K562 (cell line): ENCODE results near the gene AMZ2. TPM values are rescaled to one million over a fixed set of nuclear protein-coding genes. Genes with fewer than 3 reads are reported as not detected.

Source experiments
- ATAC-seq: fragments of 200-7000 bp; cut with Tn5 transposase; 3 replicates; pipeline ENCODE4 v1.9.1; 2020; ENCODE audit warnings: moderate library complexity
- BruUV-seq: library from RNA; stranded (reverse); fragments of 400-500 nt; replicated peaks from 2 replicates; lab custom pipeline; 2021; lab: Mats Ljungman, UMichigan
- CTCF ChIA-PET: fragments of 300-600 bp; formaldehyde crosslinking; extraction: SDS; loops from one replicate; lab custom pipeline; 2021; ENCODE audit warnings: low intra/inter-chr PET ratio; lab: Yijun Ruan, JAX
- POLR2A ChIA-PET: fragments of 300-600, 350-650 bp; sonication (Branson Sonifier 250); formaldehyde crosslinking; extraction: SDS; loops from one replicate; lab custom pipeline; 2021; ENCODE audit warnings: antibody characterized with exemption, inconsistent platforms; lab: Yijun Ruan, JAX
- DNase-seq, 4 experiments: peaks; one replicate each; pipeline versions ENCODE4 v3.0.0 to v3.0.0-alpha.2; 2011 to 2018; ENCODE audit warnings: low spot score in 3 of 4, mixed read lengths in 3 of 4; ENCODE audit errors: extremely low read depth in 1 of 4
- FAIRE-seq: peaks from 2 replicates; lab custom pipeline; 2011; peaks lifted over from hg19 to GRCh38; lab: Jason Lieb, UNC
- H2AFZ ChIP-seq: 2 replicates; pipeline ENCODE4 v1.6.0; 2011; ENCODE audit warnings: low read depth, low read length, control low read depth, inconsistent platforms
- H3K27ac ChIP-seq: fragments of 200-600 bp; 3 replicates; pipeline ENCODE4 v1.8.0; 2011; ENCODE audit warnings: low read depth, mild to moderate bottlenecking, control low read depth, inconsistent platforms, low read length, moderate library complexity, mixed read lengths; ENCODE audit errors: extremely low read depth
- H3K27me3 ChIP-seq, 2 experiments: fragments of 300-600 bp in 1 of 2; 2 replicates in 1 of 2; 3 replicates in 1 of 2; pipeline versions ENCODE4 v1.6.0 to v1.8.0; 2011; ENCODE audit warnings: inconsistent platforms in 2 of 2, low read length in 2 of 2, mild to moderate bottlenecking in 1 of 2, mixed read lengths in 1 of 2, moderate library complexity in 1 of 2; ENCODE audit not compliant: control insufficient read depth in 2 of 2, insufficient read depth in 2 of 2
- H3K36me3 ChIP-seq: fragments of 300-600 bp; 3 replicates; pipeline ENCODE4 v1.8.0; 2011; ENCODE audit warnings: mild to moderate bottlenecking, low read length, inconsistent platforms; ENCODE audit not compliant: control insufficient read depth, insufficient read depth
- H3K4me1 ChIP-seq, 2 experiments: fragments of 200-600 bp in 1 of 2; replicated peaks in 1 of 2; 2 replicates in 1 of 2; 3 replicates in 1 of 2; pipeline versions ENCODE4 v1.5.1 to v1.8.0; 2011; ENCODE audit warnings: inconsistent platforms in 2 of 2, low read length in 2 of 2, mild to moderate bottlenecking in 1 of 2, mixed read lengths in 1 of 2, moderate library complexity in 1 of 2; ENCODE audit not compliant: control insufficient read depth in 2 of 2, insufficient read depth in 2 of 2
- H3K4me2 ChIP-seq: 2 replicates; pipeline ENCODE4 v1.6.1; 2011; ENCODE audit warnings: low read length, control low read depth, inconsistent platforms, mixed read lengths; ENCODE audit not compliant: insufficient read depth
- H3K4me3 ChIP-seq: fragments of 200-600 bp; sonication (generic), shearing (Covaris generic); 2 replicates; pipeline ENCODE4 v1.5.1; 2016; ENCODE audit warnings: control low read depth, inconsistent platforms
- H3K79me2 ChIP-seq: fragments of 200-600 bp; 3 replicates; pipeline ENCODE4 v1.8.0; 2011; ENCODE audit warnings: low read length, inconsistent platforms; ENCODE audit not compliant: control insufficient read depth, insufficient read depth
- H3K9ac ChIP-seq, 2 experiments: 2 replicates each; pipeline versions ENCODE4 v1.6.0 to v1.6.1; 2011; ENCODE audit warnings: low read depth in 2 of 2, low read length in 2 of 2, control low read depth in 1 of 2, inconsistent platforms in 1 of 2, mild to moderate bottlenecking in 1 of 2, mixed read lengths in 1 of 2; ENCODE audit not compliant: insufficient read depth in 1 of 2
- H3K9me1 ChIP-seq: one replicate; pipeline ENCODE4 v1.6.0; 2011; ENCODE audit warnings: inconsistent platforms, mild to moderate bottlenecking, low read length, moderate library complexity; ENCODE audit not compliant: control insufficient read depth, insufficient read depth
- H3K9me3 ChIP-seq: replicated peaks from 2 replicates; pipeline ENCODE4 v1.5.1; 2011; ENCODE audit warnings: low read depth, low read length, inconsistent platforms; ENCODE audit not compliant: control insufficient read depth, insufficient read depth
- H4K20me1 ChIP-seq: replicated peaks from 2 replicates; pipeline ENCODE4 v1.6.1; 2011; ENCODE audit warnings: low read length, inconsistent platforms, mixed read lengths; ENCODE audit not compliant: control insufficient read depth, insufficient read depth
- CCNT2 ChIP-seq: IDR thresholded peaks from 2 replicates; pipeline ENCODE4 v1.6.1; 2011; ENCODE audit warnings: borderline replicate concordance, low read depth, mild to moderate bottlenecking, moderate library complexity, mixed read lengths, low read length; ENCODE audit not compliant: insufficient read length; ENCODE audit errors: extremely low read depth
- CEBPG ChIP-seq, 3 experiments: fragments of 200-800 bp in 1 of 3; sonication (Bioruptor generic) in 1 of 3; sonication (generic) in 1 of 3; formaldehyde crosslinking in 1 of 3; IDR thresholded peaks in 2 of 3; conservative IDR thresholded peaks in 1 of 3; 2 replicates each; pipeline versions ENCODE4 v1.6.1 to v1.8.0; 2016 to 2022; ENCODE audit warnings: missing compliant biosample characterization in 2 of 3, missing genetic modification characterization in 2 of 3, mild to moderate bottlenecking in 1 of 3, missing genetic modification reagents in 1 of 3
- DNMT1 ChIP-seq: fragments of 450-650 bp; IDR thresholded peaks from 2 replicates; pipeline ENCODE4 v1.6.1; 2016; ENCODE audit warnings: antibody characterized with exemption, mild to moderate bottlenecking
- ELF1 ChIP-seq: fragments of 200-800 bp; sonication (Bioruptor generic); IDR thresholded peaks from 2 replicates; pipeline ENCODE4 v1.6.1; 2016; ENCODE audit warnings: missing genetic modification characterization, missing compliant biosample characterization
- FOXP1 ChIP-seq: sonication (generic); formaldehyde crosslinking; IDR thresholded peaks from 2 replicates; pipeline ENCODE4 v1.8.0; 2022; ENCODE audit warnings: mild to moderate bottlenecking, missing genetic modification reagents
- GATA2 ChIP-seq: sonication (generic); formaldehyde crosslinking; IDR thresholded peaks from 2 replicates; pipeline ENCODE4 v1.4.0; 2020; ENCODE audit warnings: mild to moderate bottlenecking, missing genetic modification reagents
- HES1 ChIP-seq: fragments of 450-650 bp; IDR thresholded peaks from 2 replicates; pipeline ENCODE4 v1.6.1; 2016; ENCODE audit warnings: low read depth, mild to moderate bottlenecking, moderate library complexity
- HIVEP1 ChIP-seq: fragments of 250-450 bp; sonication (Bioruptor Pico); IDR thresholded peaks from 2 replicates; pipeline ENCODE4 v1.4.0; 2020; ENCODE audit warnings: mild to moderate bottlenecking
- KDM4B ChIP-seq, 2 experiments: fragments of 450-650 bp in 1 of 2; sonication (generic) in 1 of 2; IDR thresholded peaks; 2 replicates each; pipeline ENCODE4 v1.6.1; 2016 to 2017; ENCODE audit warnings: borderline replicate concordance in 2 of 2, antibody characterized with exemption in 1 of 2, low read depth in 1 of 2, mild to moderate bottlenecking in 1 of 2
- MED1 ChIP-seq: sonication (generic); formaldehyde crosslinking; IDR thresholded peaks from 2 replicates; pipeline ENCODE4 v1.8.1; 2023; ENCODE audit warnings: missing genetic modification reagents, borderline replicate concordance
- MIER1 ChIP-seq: fragments of 450-650 bp; IDR thresholded peaks from 2 replicates; pipeline ENCODE4 v1.6.1; 2016; ENCODE audit warnings: antibody characterized with exemption, mild to moderate bottlenecking, low read depth
- MXI1 ChIP-seq: IDR thresholded peaks from 2 replicates; pipeline ENCODE4 v1.6.1; 2011; ENCODE audit warnings: low read depth, mild to moderate bottlenecking, improper control_type of control experiment, low read length
- NFE2L1 ChIP-seq: fragments of 450-650 bp; IDR thresholded peaks from 2 replicates; pipeline ENCODE4 v1.6.1; 2016; ENCODE audit warnings: missing genetic modification characterization, low read depth, mild to moderate bottlenecking, missing compliant biosample characterization, moderate library complexity, borderline replicate concordance
- SIN3A ChIP-seq, 2 experiments: fragments of 150-350 bp in 1 of 2; IDR thresholded peaks; 2 replicates each; pipeline ENCODE4 v1.6.1; 2011 to 2016; ENCODE audit warnings: borderline replicate concordance in 2 of 2, low read depth in 2 of 2, low read length in 2 of 2, mild to moderate bottlenecking in 2 of 2, moderate library complexity in 2 of 2; ENCODE audit not compliant: control insufficient read depth in 1 of 2
- ZNF3 ChIP-seq: fragments of 250-450 bp; sonication (Bioruptor Pico); IDR thresholded peaks from 2 replicates; pipeline ENCODE4 v1.5.0; 2021; ENCODE audit warnings: mild to moderate bottlenecking, moderate library complexity
- ZNF436 ChIP-seq: fragments of 250-450, 450-650 bp; sonication (Bioruptor Pico); formaldehyde crosslinking; IDR thresholded peaks from 2 replicates; pipeline ENCODE4 v1.7.0; 2020; ENCODE audit warnings: mild to moderate bottlenecking
- WGBS: fragments of 100-300 bp; shearing (Covaris generic); methylation state at CpG from one replicate; pipeline ENCODE4 v1.1.6; 2016; ENCODE audit warnings: low coverage, mixed read lengths; ENCODE audit not compliant: insufficient coverage; ENCODE audit errors: missing lambda C conversion rate; 5-methylcytosine and 5-hydroxymethylcytosine counted together
- in situ Hi-C: fragments of 300-500 bp; cut with MboI; formaldehyde crosslinking; loops from 4 replicates; pipeline ENCODE4 v1.15.0; 2018; ENCODE audit warnings: inconsistent platforms, mixed read lengths
- intact Hi-C: fragments of 100-400 bp; cut with micrococcal nuclease; formaldehyde crosslinking; loops from 2 replicates; pipeline ENCODE4 v1.14.2; 2022
- polyA plus RNA-seq, 8 experiments: library from polyadenylated mRNA; depleted of rRNA in 4 of 8; stranded (reverse) in 5 of 8; unstranded in 3 of 8; fragments of >200 nt; fragmentation: Nextera tagmentation in 2 of 8; fragmentation: Illumina TruSeq in 1 of 8; extraction: Ambion mirVana in 2 of 8; extraction: Trizol in 1 of 8; gene quantifications; 2 replicates each; pipeline versions ENCODE4 v1.2.1 to v1.2.3, GENCODE V29; 2011 to 2014; ENCODE audit warnings: inconsistent platforms in 1 of 8, missing spikeins in 1 of 8
- total RNA-seq, 7 experiments: library from RNA; depleted of rRNA in 6 of 7; stranded (reverse); fragments of >200 nt in 6 of 7; fragmentation: Illumina TruSeq in 2 of 7; extraction: Trizol in 2 of 7; gene quantifications; 2 replicates each; pipeline versions ENCODE4 v1.2.1 to v1.2.3, GENCODE V29; 2011 to 2021; ENCODE audit warnings: low replicate concordance in 1 of 7
- TF ChIP-seq, protein P1 (sequence below): fragments of 250-450 bp; sonication (Bioruptor Pico); IDR thresholded peaks from 2 replicates; pipeline ENCODE4 v1.6.1; 2021; ENCODE audit warnings: mild to moderate bottlenecking
- TF ChIP-seq, protein P2 (sequence below): fragments of 250-450 bp; sonication (Bioruptor Pico); IDR thresholded peaks from 2 replicates; pipeline ENCODE4 v1.8.0; 2021; ENCODE audit warnings: borderline replicate concordance, mild to moderate bottlenecking, moderate library complexity; ENCODE audit not compliant: poor library complexity, severe bottlenecking

Gene AMZ2
- total and polyA plus RNA-seq, 9 of the 15 experiments (the other 6 are each of a cell fraction or from before 2014, with no cell fraction given): 22.6 to 92.2 (median 52.6) TPM

DNA sequence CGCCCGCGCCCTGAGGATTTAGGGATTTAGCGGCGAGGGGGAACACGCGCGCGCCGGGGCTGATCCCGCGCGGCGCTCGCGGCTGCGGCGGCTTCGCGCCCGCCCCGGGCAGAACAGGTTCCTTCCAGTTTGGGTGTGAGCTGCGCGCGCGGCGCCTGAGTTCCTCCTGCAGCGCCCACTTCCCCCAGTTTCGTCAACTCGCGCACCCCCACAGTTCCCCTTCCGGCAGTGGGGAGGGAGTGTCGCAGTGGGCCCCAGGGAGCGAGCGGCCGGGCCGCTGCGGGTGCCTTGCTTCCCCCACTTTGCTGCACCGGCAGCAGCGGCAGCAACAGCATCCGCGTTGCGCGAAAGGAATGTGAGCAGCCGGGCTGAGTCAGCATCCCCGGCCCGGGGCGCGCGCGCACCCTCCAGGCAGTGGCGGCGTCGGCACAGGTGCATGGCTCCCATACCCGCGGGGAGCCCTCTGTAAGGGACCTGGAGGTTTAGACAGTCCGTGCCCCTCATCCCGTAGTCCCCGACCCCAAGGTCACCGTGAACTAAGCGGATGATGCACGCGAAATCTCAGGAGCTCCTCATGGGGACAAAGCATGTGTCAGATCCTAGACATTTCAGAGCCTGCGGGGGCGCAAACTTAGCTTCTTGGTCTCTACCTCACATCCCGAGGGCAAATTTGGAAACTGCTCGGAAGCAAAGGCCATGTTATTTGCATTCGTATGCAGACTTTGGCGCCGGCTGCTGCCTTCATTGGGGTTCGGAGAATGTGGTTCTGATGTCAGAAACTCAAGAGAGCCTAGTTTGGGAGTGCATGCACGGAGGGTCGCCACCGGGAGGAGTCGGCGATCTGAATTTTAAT is 44.2 kb downstream of the AMZ2 start (continued):
- no peak for TF ChIP-seq MED1 (CRISPR knock-in tag)
- no peak for TF ChIP-seq SIN3A (IDR thresholded peaks at IDR 0.05; ENCODE audit: borderline replicate concordance in 2 of 2, control insufficient read depth in 1 of 2, low read depth in 2 of 2, low read length in 2 of 2)
- TF ChIP-seq CEBPG (CRISPR knock-in tag; IDR thresholded peaks at IDR 0.05): no peak
- no peak for TF ChIP-seq CEBPG (tag; conservative IDR thresholded peaks at IDR 0.05 in 1 of 2, IDR thresholded peaks at IDR 0.05 in 1 of 2)
- TF ChIP-seq MIER1: no peak
- TF ChIP-seq, protein P1, sequence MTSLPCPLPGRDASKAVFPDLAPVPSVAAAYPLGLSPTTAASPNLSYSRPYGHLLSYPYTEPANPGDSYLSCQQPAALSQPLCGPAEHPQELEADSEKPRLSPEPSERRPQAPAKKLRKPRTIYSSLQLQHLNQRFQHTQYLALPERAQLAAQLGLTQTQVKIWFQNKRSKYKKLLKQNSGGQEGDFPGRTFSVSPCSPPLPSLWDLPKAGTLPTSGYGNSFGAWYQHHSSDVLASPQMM (CRISPR knock-in tag): no peak
- TF ChIP-seq, all 486 proteins: peak for 77

DNA sequence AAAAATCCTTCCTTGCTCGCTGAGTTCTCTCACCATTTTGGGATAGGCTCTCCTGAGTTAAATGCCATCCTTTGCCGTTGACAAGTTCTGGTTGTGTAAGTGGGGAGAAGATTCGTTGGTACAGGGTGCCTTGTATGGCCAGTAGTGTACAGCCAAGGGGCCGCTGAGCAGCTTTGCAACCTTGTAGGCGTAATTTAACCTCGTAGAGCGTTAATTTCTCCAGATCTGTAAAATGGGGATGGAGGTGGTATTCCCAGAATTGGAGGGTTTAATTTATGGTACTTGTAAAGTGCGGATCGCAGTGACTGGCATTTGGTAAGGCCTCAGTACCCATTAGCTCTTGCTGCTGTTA is 44.8 kb downstream of the AMZ2 start:
- H2AFZ ChIP-seq: peak overlapping the region; percentile 92
- H3K9me3 ChIP-seq: no peaks in the 10 kb centered on the region
- H3K4me2 ChIP-seq: peak overlapping the region; percentile 93
- FAIRE-seq: peak; percentile 66
- ATAC-seq: no peak
- ChIA-PET CTCF (no interaction called here), POLR2A (interaction anchor here (0.7 to 1.6 kb wide), 7 partner anchors 9 to 286 kb away, joined by 3 to 7 read pairs (median 4); no protein-coding TSS in a partner anchor)
- H3K36me3 ChIP-seq: no peaks in the 10 kb centered on the region
- no peaks in the 10 kb centered on the region for H3K79me2 ChIP-seq
- WGBS: 56% methylated on average over 9 of the region's 9 CpGs
- H3K27ac ChIP-seq: no peak overlapping the region
- intact Hi-C loops: no loop called here
- peak overlapping the region; percentile 74 for H3K4me3 ChIP-seq
- peaks cover 8 to 22% of the 10 kb centered on the region in 2 experiments for H3K4me1 ChIP-seq
- peak overlapping the region; percentile 85 to 96; a peak in 3 of 4 replicates for H3K9ac ChIP-seq
- BruUV-seq: TSS peak; percentile 67
- no peak for DNase-seq
- H3K9me1 ChIP-seq: no peaks in the 10 kb centered on the region
- no peaks in the 10 kb centered on the region for H4K20me1 ChIP-seq
- peaks cover 7 to 12% of the 10 kb centered on the region in 2 experiments; a peak in 4 of 5 replicates for H3K27me3 ChIP-seq
- in situ Hi-C loops: no loop called here
- no peak for TF ChIP-seq GATA2 (CRISPR knock-in tag)
- no peak for TF ChIP-seq ZNF436 (CRISPR knock-in tag)
- no peak for TF ChIP-seq NFE2L1 (tag)
- TF ChIP-seq ZNF3 (CRISPR knock-in tag): no peak
- TF ChIP-seq, protein P2, sequence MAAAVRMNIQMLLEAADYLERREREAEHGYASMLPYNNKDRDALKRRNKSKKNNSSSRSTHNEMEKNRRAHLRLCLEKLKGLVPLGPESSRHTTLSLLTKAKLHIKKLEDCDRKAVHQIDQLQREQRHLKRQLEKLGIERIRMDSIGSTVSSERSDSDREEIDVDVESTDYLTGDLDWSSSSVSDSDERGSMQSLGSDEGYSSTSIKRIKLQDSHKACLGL (CRISPR knock-in tag): no peak
- TF ChIP-seq KDM4B (IDR thresholded peaks at IDR 0.05; ENCODE audit: borderline replicate concordance in 2 of 2, low read depth in 1 of 2): no peak
- TF ChIP-seq FOXP1 (CRISPR knock-in tag): no peak
- TF ChIP-seq MXI1: no peak
- no peak for TF ChIP-seq CCNT2
- no peak for TF ChIP-seq ELF1 (tag)
- TF ChIP-seq HIVEP1: no peak
- no peak for TF ChIP-seq HES1
- no peak for TF ChIP-seq DNMT1
